T-helper 1 cell treated with Interleukin-12 subunit alpha and Interleukin-12 subunit beta and Interleukin-4 antibody, amounts not matched to agents 30 μg/mL and 1 μg/mL, for 36 hours (primary cell): Measurements from ENCODE around the gene KLHL25.

Experiments used
- H3K27ac Mint-ChIP-seq: one replicate; pipeline ENCODE4 v1.8.0; 2021; ENCODE audit warnings: mild to moderate bottlenecking, mixed read lengths
- H3K27me3 Mint-ChIP-seq: one replicate; pipeline ENCODE4 v1.8.0; 2021; ENCODE audit warnings: low read depth, mixed read lengths
- H3K36me3 Mint-ChIP-seq: one replicate; pipeline ENCODE4 v1.8.0; 2021; ENCODE audit warnings: low read depth, mixed read lengths
- H3K4me1 Mint-ChIP-seq: one replicate; pipeline ENCODE4 v1.8.0; 2021; ENCODE audit warnings: low read depth, mixed read lengths
- H3K4me3 Mint-ChIP-seq: one replicate; pipeline ENCODE4 v1.8.0; 2021; ENCODE audit warnings: mild to moderate bottlenecking, moderate library complexity, mixed read lengths
- H3K9me3 Mint-ChIP-seq: one replicate; pipeline ENCODE4 v1.8.0; 2021; ENCODE audit warnings: mixed read lengths

The KLHL25 gene

DNA sequence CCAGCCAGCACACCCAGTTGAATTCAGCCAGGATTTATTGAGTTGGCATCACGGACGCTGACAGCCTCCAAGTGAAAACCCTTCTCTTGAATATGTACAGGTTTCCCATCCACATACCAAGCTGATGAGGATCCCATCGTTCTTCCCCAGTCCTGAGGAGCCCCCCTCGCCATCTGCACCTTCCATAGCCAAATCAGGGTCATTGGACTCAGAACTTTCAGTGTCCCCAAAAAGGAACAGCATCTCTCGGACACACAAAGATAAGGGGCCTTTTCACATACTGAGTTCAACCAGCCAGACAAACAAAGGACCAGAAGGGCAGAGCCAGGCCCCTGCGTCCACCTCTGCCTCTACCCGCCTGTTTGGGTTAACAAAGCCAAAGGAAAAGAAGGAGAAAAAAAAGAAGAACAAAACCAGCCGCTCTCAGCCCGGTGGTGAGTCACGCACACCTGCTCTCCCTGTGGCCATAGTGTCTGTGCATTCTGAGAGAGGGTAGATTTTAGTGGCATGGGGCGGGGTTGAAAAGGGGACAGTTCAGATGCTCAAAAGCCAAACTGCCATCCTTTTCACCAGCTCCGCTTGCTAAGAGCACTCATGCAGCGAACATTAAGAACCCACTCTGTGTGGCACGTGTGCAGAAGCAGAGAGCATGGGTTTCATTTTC, 51.2 kb downstream of the KLHL25 start:
- Mint-ChIP-seq H3K4me1 (peaks cover 7% of the 10 kb centered on the region), H3K27ac (peak overlapping the region; percentile 63), H3K36me3 (peaks cover 56% of the 10 kb centered on the region), H3K4me3 (no peak overlapping the region), H3K27me3 (no peaks in the 10 kb centered on the region), H3K9me3 (no peaks in the 10 kb centered on the region)

DNA sequence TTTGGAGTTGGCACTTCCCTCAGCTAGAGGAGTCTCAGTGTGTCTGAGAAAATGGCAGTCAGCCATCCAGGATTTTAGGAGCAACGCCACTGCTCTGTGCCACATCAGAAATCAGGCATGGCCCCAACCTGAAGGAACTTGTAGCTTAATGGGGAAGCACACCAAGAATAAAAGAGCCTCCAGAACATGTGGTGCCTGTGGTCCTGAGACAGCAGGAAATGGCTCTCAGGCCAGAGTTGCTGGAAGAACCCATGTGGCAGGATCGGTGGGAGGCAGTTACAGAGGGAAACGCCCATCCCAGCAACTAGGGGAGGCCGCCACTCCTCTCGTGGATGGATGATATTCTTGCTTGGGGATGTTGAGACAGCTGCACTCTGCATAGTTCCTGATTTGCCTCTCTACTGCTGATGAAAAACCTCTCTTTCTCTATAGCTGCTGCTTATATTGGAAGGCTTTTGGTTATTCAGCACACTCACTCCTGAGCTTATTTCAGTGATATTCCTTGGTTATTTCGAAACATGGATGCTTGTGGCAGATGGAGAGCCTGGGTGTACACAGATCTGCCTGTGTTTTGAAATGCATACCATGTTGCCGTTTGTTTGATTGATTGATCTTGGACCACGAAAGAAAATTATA, 52.4 kb downstream of the KLHL25 start:
- Mint-ChIP-seq H3K27ac (no peak overlapping the region), H3K36me3 (peaks cover 56% of the 10 kb centered on the region)

DNA sequence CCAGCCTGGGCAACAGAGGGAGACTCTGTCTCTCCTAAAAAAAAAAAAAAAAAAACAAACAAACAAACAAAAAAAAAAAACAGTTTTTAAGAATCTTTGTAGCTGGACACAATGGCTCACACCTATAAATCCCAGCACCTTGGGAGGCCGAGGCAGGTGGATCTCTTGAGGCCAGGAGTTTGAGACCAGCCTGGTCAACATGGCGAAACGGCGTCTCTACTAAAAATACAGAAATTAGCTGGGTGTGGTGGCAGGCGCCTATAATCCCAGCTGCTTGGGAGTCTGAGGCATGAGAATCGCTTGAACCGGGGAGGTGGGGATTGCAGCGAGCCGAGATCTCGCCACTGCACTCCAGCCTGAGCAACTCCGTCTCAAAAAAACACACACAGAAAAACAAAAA, 53.1 kb downstream of the KLHL25 start:
- Mint-ChIP-seq H3K9me3 (no peaks in the 10 kb centered on the region), H3K4me3 (no peak overlapping the region), H3K27me3 (no peaks in the 10 kb centered on the region), H3K27ac (no peak overlapping the region), H3K4me1 (peaks cover 7% of the 10 kb centered on the region), H3K36me3 (peaks cover 56% of the 10 kb centered on the region)

More for the DNA sequence above, 52.4 kb downstream of the KLHL25 start:
- peaks cover 7% of the 10 kb centered on the region for H3K4me1 Mint-ChIP-seq
- H3K9me3 Mint-ChIP-seq = no peaks in the 10 kb centered on the region
- no peak overlapping the region for H3K4me3 Mint-ChIP-seq
- no peaks in the 10 kb centered on the region for H3K27me3 Mint-ChIP-seq

DNA sequence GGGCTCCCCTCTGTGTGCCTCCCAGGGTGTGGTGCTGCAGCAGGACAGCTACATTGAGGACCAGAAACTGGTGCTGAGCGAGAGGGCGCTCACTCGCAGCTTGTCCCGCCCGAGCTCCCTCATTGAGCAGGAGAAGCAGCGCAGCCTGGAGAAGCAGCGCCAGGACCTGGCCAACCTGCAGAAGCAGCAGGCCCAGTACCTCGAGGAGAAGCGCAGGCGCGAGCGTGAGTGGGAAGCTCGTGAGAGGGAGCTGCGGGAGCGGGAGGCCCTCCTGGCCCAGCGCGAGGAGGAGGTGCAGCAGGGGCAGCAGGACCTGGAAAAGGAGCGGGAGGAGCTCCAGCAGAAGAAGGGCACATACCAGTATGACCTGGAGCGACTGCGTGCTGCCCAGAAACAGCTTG, 53.7 kb downstream of the KLHL25 start:
- H3K27ac Mint-ChIP-seq = no peak overlapping the region
- no peaks in the 10 kb centered on the region for H3K9me3 Mint-ChIP-seq
- H3K4me1 Mint-ChIP-seq = peaks cover 7% of the 10 kb centered on the region
- H3K36me3 Mint-ChIP-seq = peaks cover 52% of the 10 kb centered on the region
- no peak overlapping the region for H3K4me3 Mint-ChIP-seq
- H3K27me3 Mint-ChIP-seq = no peaks in the 10 kb centered on the region

DNA sequence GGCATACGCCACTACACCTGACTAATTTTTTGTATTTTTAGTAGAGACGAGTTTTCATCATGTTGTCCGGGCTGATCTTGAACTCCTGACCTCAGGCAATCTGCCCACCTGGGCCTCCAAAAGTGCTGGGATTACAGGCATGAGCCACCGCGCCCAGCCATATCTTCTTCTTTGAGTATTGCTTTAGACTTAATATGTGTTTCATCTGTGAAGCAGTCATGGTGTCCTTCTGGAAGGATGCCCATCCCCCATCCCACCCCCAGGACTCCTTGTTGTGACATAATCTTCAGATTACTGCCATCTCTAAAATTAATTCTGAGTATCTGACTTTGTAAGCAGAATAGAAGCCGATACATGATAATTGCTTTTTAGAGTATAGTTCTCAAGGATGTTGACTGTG, 57.7 kb downstream of the KLHL25 start:
- no peak overlapping the region for H3K27ac Mint-ChIP-seq
- H3K9me3 Mint-ChIP-seq = peaks cover 18% of the 10 kb centered on the region
- no peaks in the 10 kb centered on the region for H3K4me1 Mint-ChIP-seq
- H3K4me3 Mint-ChIP-seq = no peak overlapping the region
- no peaks in the 10 kb centered on the region for H3K27me3 Mint-ChIP-seq
- H3K36me3 Mint-ChIP-seq = peaks cover 57% of the 10 kb centered on the region

DNA sequence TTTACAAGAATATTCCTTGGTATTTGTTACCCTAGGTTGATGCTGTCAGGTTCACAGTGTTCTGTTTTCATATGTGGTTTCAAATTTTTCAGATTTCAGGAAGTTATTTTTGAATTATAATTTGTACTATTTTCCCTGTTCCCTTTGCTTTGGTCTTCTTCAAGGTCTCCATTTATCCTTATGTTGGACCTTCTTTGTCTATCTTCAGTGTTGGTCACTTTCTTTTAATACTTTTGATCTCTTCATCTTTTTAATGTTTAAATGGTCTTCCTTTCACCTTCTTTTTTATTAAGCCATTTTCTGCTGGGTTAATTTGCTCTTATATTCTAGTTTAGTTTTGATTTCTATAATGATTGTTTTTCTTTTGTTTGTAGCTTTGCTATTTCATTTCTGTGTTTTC, 61.3 kb downstream of the KLHL25 start:
- Mint-ChIP-seq H3K4me3 (no peak overlapping the region), H3K27ac (no peak overlapping the region), H3K27me3 (no peaks in the 10 kb centered on the region), H3K36me3 (peaks cover 63% of the 10 kb centered on the region), H3K9me3 (peaks cover 18% of the 10 kb centered on the region), H3K4me1 (peaks cover 11% of the 10 kb centered on the region)

DNA sequence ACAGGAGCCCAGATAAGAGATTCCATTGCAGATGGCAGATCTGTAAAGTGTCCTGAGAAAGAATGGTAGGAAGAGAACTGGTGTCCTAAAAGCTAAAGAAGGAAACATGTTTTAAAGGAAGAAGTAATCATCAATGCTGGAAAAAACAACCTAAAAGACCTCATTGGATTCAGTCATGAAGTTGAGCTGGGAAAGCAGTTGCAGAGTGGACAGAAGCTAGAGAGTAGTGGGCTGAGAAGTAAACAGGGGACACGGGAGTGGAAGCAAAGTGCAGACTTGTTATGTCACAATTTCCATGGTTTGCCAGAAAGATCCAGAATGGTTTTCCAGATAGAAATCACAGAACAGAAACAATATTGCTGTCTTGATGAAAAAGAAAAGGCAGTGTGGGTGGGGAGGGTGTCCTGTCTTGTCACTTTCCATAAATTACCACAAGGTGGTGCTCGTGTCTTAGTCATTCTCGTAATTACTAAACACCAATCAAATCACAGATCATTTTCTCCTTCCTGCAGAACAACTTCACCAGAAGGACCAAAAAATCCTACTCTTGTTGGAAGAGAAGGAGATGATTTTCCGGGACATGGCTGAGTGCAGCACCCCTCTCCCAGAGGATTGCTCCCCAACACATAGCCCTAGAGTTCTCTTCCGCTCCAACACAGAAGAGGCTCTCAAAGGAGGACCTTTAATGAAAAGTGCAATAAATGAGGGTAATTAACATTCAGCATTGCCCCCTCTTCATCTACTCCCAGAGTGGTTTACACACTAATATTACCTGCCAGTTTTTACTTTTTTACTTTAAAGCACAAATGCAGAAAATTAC, 64.5 kb downstream of the KLHL25 start:
- H3K36me3 Mint-ChIP-seq = peaks cover 59% of the 10 kb centered on the region

DNA sequence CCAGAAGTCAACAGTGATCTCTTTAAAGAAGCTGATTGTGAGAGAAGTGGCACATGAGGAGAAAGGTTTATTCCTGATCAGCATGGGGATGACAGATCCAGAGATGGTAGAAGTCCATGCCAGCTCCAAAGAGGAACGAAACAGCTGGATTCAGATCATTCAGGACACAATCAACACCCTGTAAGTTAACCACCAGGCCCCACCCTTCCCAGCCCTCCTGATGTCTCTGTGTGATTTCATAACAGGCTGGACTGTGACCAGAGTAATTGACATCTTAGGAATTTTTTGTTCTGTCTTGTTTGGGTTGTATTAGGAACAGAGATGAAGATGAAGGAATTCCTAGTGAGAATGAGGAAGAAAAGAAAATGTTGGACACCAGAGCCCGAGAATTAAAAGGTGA, 67.7 kb downstream of the KLHL25 start:
- Mint-ChIP-seq H3K4me1 (peaks cover 29% of the 10 kb centered on the region), H3K9me3 (no peaks in the 10 kb centered on the region), H3K36me3 (peaks cover 57% of the 10 kb centered on the region), H3K27ac (no peak overlapping the region), H3K27me3 (no peaks in the 10 kb centered on the region), H3K4me3 (no peak overlapping the region)

More for the DNA sequence above, 64.5 kb downstream of the KLHL25 start:
- peak overlapping the region; percentile 3 for H3K27ac Mint-ChIP-seq
- H3K4me3 Mint-ChIP-seq = no peak overlapping the region
- peaks cover 18% of the 10 kb centered on the region for H3K9me3 Mint-ChIP-seq
- peaks cover 11% of the 10 kb centered on the region for H3K4me1 Mint-ChIP-seq
- H3K27me3 Mint-ChIP-seq = no peaks in the 10 kb centered on the region

DNA sequence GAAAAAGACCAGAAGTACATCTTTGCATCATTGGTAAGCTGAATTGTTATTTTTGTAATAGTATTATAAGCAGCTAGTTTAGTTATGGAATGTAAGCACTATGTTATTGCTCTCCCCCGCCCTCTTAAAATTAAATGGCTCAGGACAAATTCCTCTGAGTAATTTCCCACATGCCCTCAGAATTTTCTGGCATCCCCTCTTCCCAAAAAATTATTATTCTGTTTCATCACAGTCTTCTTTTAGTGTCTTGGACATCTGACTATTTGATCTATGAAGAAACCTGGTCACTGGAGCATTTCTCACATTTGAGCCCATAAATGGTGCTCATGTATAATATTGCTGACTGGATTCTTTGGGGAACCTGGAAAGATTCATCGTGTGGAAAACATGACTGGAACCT, 68.3 kb downstream of the KLHL25 start:
- Mint-ChIP-seq H3K4me1 (peaks cover 29% of the 10 kb centered on the region), H3K9me3 (no peaks in the 10 kb centered on the region), H3K36me3 (peaks cover 61% of the 10 kb centered on the region), H3K27ac (no peak overlapping the region), H3K4me3 (no peak overlapping the region), H3K27me3 (no peaks in the 10 kb centered on the region)

DNA sequence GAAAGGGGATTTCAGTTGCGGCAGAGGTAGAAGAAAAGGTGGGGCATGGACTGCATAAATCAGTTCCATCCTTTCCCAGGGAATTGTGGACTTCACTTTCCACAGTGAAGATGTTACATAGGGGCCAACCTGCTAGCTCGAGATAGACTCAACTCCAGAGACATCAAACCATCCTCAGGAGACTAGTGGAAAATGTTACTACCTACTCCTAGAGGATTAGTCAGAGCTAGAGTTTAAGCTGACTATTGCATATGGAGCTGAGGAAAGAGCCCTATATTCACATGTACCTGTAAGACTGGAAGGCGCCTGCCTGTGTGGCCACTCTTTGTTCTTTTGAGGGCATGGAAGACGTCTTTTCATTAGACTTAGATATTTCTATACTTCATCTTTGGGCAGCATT, 69.2 kb downstream of the KLHL25 start:
- Mint-ChIP-seq H3K36me3 (peaks cover 60% of the 10 kb centered on the region), H3K4me1 (peaks cover 31% of the 10 kb centered on the region), H3K9me3 (no peaks in the 10 kb centered on the region), H3K27me3 (no peaks in the 10 kb centered on the region), H3K4me3 (no peak overlapping the region), H3K27ac (no peak overlapping the region)

DNA sequence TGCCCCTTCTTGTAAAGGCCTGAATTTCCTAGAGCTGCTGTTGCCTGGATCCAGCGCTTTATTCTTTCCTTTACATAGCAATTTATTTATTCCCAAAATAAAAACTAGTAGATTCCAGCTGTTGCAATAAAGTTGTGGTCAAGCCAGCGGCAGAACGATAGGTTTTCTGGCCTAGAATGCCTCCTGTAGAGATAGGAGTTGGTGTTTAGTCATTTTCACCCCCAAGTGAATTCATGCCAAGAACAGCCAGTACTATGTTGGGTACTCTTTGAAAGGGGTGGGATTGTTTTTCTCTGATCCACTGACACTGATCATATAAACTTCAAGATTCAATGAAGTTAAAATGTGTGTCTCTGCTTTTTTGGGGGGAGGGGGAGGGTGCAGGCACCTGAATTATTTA, 69.7 kb downstream of the KLHL25 start:
- Mint-ChIP-seq H3K36me3 (peaks cover 55% of the 10 kb centered on the region), H3K27ac (peak overlapping the region; percentile 92), H3K4me3 (no peak overlapping the region), H3K4me1 (peaks cover 25% of the 10 kb centered on the region), H3K9me3 (no peaks in the 10 kb centered on the region), H3K27me3 (no peaks in the 10 kb centered on the region)

DNA sequence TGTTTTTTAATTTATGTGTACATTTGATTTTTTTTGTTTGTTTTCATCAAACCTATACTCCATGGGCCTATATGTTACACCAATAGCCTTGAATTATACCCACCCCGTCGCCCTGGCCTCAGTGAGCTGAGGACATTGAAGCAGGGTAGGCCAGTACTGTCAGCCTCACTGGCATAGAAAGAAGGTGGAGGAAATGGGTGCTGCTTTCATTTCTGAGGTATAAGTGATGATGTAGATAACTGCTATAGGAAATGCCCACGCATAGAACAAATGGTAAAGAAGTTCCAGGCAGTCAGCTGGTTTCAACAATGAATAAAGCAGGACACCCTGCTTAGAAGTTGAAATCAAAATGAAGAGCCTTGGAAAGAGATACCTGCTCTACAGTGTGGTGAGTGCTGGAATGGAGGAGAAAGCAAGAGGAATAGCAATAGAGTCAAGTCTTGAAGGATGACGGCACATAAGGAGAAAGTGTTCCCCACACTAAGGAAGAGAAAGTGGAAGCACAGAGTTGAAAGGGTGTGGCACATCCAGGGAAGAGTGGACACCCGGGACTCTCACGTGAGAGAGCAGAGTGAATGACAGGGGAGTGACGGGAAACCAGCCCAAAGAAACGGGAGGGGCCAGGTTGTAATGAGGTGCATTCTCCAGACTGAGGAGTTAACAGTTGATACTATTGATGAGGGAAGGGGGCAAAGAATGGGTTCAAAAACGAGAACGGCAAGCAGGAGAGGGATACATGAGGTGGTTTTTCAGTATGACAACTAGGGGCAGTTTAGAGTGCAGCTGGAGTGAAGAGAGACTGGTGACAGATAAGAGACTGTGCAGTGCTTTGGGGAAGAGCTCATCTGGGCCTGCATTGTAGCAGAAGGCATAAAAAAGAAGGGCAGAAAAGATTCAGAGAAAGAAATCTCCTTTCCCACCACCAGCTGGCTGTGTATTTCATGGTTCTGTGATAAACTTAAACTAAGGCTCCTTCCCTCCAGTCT, 70.5 kb downstream of the KLHL25 start:
- Mint-ChIP-seq H3K36me3 (peaks cover 57% of the 10 kb centered on the region), H3K27me3 (no peaks in the 10 kb centered on the region)

DNA sequence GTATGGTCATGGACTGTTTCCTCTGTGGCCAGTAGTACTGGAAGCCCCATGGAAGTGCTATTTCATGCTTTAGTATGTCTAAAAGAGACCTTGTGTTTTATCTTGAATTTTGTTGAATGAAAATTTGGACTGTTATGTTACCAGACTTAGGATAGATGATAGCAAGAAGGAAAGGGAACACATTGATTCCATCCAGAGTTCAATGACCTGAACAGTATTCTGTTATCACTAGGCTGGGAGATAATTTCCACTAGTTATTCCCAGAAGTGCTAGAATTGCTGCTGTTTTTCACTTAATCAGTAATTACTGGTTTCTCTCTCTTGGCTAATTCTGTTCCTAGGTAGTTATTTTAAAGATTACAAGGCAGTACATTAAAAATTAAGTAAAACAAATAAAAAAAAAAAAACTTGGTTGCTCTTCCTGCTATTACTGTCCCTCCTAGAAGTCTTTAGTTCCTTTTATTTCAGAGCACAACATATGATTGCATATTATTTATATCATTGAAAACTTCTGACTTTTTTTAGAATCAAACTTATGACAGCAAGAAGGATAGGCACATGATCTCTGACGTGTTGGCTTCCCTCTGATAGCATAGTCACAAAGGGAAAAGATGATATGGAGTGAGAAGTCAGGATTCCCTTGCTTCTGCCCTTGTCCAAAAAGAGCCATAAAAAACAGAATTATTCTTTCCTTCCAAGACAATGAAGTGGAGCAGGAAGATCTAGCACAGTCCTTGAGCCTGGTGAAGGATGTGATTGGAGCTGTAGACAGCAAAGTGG, 72.2 kb downstream of the KLHL25 start:
- Mint-ChIP-seq H3K27ac (no peak overlapping the region), H3K4me3 (no peak overlapping the region), H3K4me1 (peaks cover 20% of the 10 kb centered on the region), H3K27me3 (no peaks in the 10 kb centered on the region), H3K36me3 (peaks cover 66% of the 10 kb centered on the region), H3K9me3 (no peaks in the 10 kb centered on the region)

More for the DNA sequence above, 70.5 kb downstream of the KLHL25 start:
- Mint-ChIP-seq H3K4me1 (peaks cover 21% of the 10 kb centered on the region), H3K27ac (peak overlapping the region; percentile 92), H3K4me3 (peak overlapping the region; percentile 66), H3K9me3 (no peaks in the 10 kb centered on the region)
